Motor neuron (in vitro differentiated cells): ENCODE measurements around the gene CISTR. TPM values are rescaled to one million over a fixed set of nuclear protein-coding genes. Genes with fewer than 3 reads are reported as not detected.

ENCODE experiments used
- ATAC-seq, 8 experiments: fragments of 200-7000 bp; cut with Tn5 transposase; replicated peaks in 6 of 8; 2 replicates each; pipeline ENCODE4 v1.8.0; 2021; ENCODE audit warnings: mild to moderate bottlenecking in 8 of 8, moderate library complexity in 8 of 8
- H3K27ac ChIP-seq, 2 donors: fragments of 250-450 bp; sonication (Bioruptor Pico); 2 replicates each; pipeline ENCODE4 v1.9.0; 2021; ENCODE audit warnings: antibody characterized with exemption in 2 of 2, mild to moderate bottlenecking in 2 of 2, moderate library complexity in 1 of 2
- H3K4me1 ChIP-seq, 2 donors: fragments of 250-450 bp; sonication (Bioruptor Pico); replicated peaks in 1 of 2; 2 replicates each; pipeline ENCODE4 v1.6.1; 2021; ENCODE audit warnings: antibody characterized with exemption in 2 of 2, mild to moderate bottlenecking in 2 of 2, moderate library complexity in 1 of 2
- H3K4me3 ChIP-seq, 5 donors: fragments of 250-450 bp; sonication (Bioruptor Pico); 2 replicates each; pipeline ENCODE4 v1.9.0; 2021; ENCODE audit warnings: antibody characterized with exemption in 5 of 5, mild to moderate bottlenecking in 5 of 5, moderate library complexity in 4 of 5
- WGBS, 10 experiments: fragments of 450-650 bp; shearing (Covaris generic); methylation state at CpG; one replicate each; pipeline ENCODE4 v1.0.0; 2022; 5-methylcytosine and 5-hydroxymethylcytosine counted together
- in situ Hi-C, 9 experiments: fragments of 400-800 bp; cut with MboI; loops; one replicate each; pipeline ENCODE4 v1.15.0; 2021; ENCODE audit warnings: low sequenced_read_pairs in 9 of 9, low pct_unique_long_range_greater_than_20kb in 2 of 9; ENCODE audit not compliant: unreplicated experiment in 9 of 9
- total RNA-seq, 8 experiments: library from RNA; unstranded; fragments of 300-600 nt; gene quantifications; 2 replicates each; pipeline versions ENCODE4 v1.2.3 to v1.2.4, GENCODE V29; 2022

CISTR gene
- total RNA-seq, 8 experiments from 2014 or later, result 1.1 TPM; not detected in 7

DNA sequence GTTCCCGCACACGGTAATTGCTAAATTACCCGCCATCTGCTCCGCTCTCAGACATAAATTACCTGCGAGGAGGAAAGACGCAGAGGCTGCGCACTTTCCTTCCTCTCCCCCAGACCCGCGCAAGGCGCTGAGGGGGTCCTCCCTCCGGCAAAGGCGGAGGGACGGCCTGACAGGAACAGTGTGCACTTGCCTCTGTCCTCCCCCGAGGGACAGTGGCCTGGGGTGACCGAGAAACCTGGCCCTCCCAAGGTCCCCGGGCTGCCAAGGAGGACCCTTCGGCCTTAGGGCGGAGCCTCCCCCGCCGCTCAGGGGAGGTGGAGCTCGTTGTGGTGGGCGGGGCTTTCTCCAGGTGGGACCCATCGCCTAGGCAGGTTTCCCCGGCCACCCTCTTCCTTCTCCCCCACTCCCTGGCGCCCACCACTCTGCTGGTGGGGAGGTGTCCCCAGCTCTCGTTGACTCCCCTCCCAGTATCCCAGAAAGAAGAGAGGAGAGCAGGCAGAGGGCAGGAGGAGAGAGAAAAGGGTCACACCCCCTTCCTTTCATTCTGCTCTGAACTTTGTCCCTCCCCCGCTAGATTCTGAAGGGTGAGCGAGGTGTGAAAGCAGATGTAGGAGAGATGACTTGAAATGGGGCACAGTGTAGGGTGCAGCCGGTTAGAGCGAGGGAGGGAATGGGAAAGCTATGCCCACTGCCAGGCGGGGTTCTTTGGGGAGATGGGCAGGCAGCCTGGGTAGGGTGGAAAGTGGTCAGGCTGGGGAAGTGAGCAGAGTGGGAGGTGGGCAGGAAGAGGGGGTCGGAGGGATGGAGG, 13.2 kb downstream of the CISTR start:
- Histone ChIP-seq H3K4me1 (peaks cover 41 to 42% of the 10 kb centered on the region in 2 donors), H3K27ac (peak overlapping the region; percentile 77 to 85), H3K4me3 (peak overlapping the region in 1 of 5 donors; percentile 23)
- WGBS, 10 experiments, result 0 to 22% (median 10%) methylated on average over 2 to 13 of the region's 32 CpGs; no CpG with 5 or more reads in 5 of the 10 experiments
- peak in 5 of 8 experiments; percentile 23 to 62 (median 46) for ATAC-seq
- in situ Hi-C loops, result no loop called here

DNA sequence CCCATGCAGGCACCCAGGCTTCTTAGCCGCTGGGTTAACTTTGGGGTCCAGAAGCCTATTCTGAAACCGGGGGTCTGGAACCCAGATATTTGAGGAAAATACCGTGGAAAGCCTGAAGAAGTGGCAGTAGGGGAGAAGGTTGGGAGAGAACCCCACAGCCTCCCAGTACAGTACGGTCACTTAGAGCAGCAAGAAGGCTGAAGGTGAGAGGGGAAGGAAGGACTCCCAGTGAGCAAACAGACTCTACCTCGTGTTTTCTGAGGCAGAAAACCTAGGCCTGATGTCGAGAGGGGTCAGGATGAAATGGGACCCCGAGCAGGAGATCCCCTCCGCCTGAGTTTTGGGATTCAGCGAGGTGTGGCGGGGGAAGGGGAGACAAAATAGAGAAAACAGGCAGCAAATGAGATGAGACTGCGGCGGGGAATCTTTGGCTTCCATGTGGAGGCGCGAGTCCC, 13.8 kb downstream of the CISTR start:
- Histone ChIP-seq H3K4me1 (peaks cover 38 to 39% of the 10 kb centered on the region in 2 donors), H3K4me3 (no peak overlapping the region), H3K27ac (peak overlapping the region in 1 of 2 donors; percentile 85)
- WGBS, 10 experiments, result 22 to 28% (median 24%) methylated on average over 3 to 14 of the region's 14 CpGs; no CpG with 5 or more reads in 5 of the 10 experiments
- ATAC-seq, result no peak
- in situ Hi-C loops, result no loop called here

DNA sequence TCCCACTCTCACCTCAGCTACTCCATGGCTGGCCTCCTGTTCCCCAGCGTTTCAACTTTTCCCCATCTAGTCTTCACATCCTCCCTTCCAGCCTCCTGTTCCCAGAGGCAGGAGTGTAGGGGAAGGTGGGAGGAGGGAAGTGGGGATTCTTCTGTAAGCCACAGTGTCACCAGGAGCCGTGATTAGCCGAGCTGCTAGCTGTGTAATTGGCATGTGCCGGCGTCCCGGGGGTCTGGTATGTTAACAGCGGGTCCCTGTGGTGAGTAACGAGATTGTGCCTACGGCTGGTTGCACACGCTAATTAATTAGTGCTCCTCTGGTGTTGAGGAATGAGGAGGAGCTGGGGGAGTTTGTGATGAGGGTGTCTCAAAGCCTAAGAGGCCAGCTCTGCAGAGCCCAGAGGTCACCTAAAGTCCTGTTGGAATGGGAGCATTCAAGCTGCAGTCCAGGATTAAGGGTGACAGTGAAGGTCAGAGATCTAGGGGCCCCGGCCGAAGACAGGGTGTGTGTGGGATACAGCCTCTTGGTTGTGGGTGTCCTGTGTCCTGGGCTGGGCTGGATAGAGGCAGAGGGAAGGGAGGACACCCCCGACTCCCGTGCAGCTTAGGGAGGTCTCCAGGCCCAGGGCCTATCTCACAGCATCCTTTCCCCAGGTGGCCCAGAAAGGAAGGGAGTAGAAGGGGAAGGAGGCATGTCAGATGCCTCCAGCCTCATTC, 14.5 kb downstream of the CISTR start:
- H3K4me1 ChIP-seq, result peaks cover 38 to 39% of the 10 kb centered on the region in 2 donors
- ATAC-seq, result no peak
- in situ Hi-C loops, result no loop called here
- no peak overlapping the region for H3K4me3 ChIP-seq
- H3K27ac ChIP-seq, result peak overlapping the region in 1 of 2 donors; percentile 85
- 0 to 95% (median 35%) methylated on average over 1 to 10 of the region's 14 CpGs; no CpG with 5 or more reads in 2 of the 10 experiments for WGBS, 10 experiments

DNA sequence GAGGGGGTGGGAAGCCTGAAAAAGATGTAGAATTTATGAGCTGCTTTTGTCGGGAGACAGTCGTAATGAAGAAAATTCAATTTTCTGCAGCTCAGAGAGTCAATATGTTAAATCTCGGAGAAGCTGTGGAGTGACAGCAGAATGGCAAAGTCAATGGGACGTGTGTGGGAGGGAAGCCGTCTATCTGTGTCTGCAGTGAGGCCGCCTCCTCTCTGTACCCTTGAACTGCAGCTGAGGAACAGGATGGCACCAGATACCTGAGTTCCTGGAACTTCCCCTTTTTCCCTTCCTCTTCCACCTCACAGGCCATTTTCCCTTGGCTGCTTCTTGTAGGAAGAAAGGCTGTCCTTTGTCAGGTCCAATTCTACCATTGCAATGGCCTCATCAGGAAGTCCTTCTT, 15.2 kb downstream of the CISTR start:
- H3K27ac ChIP-seq, result peak overlapping the region in 1 of 2 donors; percentile 85
- H3K4me1 ChIP-seq, result peaks cover 38 to 39% of the 10 kb centered on the region in 2 donors
- in situ Hi-C loops, result no loop called here
- no peak overlapping the region for H3K4me3 ChIP-seq
- peak in 2 of 8 experiments; percentile 7 to 13 for ATAC-seq
- 50 to 81% (median 61%) methylated on average over 2 to 6 of the region's 6 CpGs; no CpG with 5 or more reads in 5 of the 10 experiments for WGBS, 10 experiments

DNA sequence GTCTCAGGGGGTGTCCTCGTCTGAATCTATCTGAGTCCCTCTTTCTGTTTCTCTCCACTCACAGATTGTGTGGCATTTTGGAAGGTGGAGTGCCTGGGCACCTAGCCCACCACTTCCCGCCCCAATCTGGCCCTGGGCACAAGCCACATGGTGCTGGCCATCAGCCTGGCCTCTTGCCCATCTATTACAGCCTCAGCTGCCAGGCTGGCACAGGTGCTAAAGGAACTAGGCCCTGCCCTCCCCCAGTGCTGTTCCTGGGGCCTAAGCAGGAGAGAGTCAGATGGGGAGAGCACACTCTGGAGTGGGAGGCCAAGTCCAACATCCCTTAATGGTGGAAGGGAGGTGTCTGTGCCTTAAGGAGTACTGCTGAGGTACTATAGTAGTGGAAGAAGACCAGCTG, 16.2 kb downstream of the CISTR start:
- peak in 1 of 8 experiments; percentile 16 for ATAC-seq
- in situ Hi-C loops, result no loop called here
- peaks cover 38 to 39% of the 10 kb centered on the region in 2 donors for H3K4me1 ChIP-seq
- WGBS, 10 experiments, result 0 to 63% (median 7%) methylated on average over 1 of the region's 2 CpGs; no CpG with 5 or more reads in 6 of the 10 experiments
- H3K4me3 ChIP-seq, result no peak overlapping the region
- H3K27ac ChIP-seq, result no peak overlapping the region

DNA sequence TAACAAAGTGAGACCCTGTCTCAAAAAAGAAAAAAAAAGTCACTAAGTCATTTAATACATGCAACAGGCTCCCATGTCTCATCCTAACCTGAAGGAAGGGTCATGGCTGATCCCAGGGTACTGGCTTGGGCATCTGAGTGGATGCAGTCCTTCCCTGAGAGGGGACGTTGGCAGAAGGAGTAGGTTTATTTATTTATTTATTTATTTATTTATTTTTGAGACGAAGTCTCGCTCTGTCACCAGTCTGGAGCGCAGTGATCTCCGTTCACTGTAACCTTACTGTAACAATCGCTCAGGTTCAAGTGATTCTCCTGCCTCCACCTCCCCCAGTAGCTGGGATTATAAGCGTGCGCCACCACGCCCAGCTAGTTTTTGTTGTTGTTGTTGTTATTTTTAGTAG, 17.4 kb downstream of the CISTR start:
- Histone ChIP-seq H3K4me3 (no peak overlapping the region), H3K4me1 (peaks cover 31 to 39% of the 10 kb centered on the region in 2 donors), H3K27ac (no peak overlapping the region)
- no peak for ATAC-seq
- 0 to 100% (median 82%) methylated on average over 1 to 8 of the region's 9 CpGs; no CpG with 5 or more reads in 4 of the 10 experiments for WGBS, 10 experiments
- in situ Hi-C loops, result no loop called here

DNA sequence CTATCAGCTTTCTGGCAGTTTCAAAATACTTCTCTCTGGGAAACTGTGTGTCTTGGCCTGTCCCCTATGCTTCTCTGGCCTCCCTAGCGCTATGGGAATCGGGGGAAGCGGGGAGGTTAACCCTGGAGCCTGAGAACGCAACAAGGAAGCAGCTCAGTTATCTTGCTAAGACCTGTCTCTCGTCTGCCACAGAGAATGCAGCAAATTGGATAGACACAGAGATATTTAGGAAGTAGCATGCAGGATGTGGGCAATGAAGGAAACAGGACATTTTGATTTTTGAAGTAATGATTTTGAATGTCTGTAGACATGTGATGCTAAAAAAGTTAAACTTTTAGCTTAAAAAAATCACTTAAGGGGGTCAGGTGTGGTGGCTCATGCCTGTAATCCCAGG, 18.0 kb downstream of the CISTR start:
- no peak for ATAC-seq
- no peak overlapping the region for H3K27ac ChIP-seq
- H3K4me3 ChIP-seq, result no peak overlapping the region
- WGBS, 10 experiments, result 34 to 60% (median 41%) methylated on average over 2 to 5 of the region's 5 CpGs
- H3K4me1 ChIP-seq, result peaks cover 24 to 33% of the 10 kb centered on the region in 2 donors
- in situ Hi-C loops, result no loop called here

DNA sequence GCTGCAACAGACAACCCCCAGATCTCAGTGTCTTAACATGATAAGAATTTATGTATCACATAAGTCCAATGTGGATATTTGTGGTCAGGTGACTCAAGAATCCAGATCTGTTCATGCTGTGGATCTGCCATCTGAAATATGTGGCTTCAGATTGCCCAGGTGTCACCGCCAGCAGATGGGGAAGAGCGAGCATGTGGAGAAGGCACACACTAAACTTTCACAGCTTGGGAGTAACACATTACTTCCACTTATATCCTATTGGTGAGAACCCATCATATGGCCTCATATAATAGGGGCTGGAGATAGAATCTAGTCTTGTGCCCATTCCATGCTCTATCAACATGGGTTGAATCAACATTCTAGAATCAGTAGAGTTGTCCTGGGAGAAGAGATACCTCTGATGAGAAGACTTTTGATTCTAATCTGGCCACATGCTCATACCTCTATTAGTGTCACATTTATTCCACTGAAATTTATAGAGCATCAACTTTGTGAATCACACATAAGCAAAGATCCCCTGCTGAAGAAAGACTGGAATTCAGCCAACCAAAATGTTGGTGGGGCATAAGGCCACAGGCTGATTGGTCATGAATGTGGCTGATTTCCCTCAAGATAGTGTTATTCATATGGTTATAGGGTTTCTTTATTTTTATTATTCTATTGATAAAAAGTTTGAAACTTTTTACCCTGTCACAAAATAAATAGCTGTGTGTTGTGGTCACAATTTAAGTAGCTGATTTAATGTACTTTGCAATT, 18.6 kb downstream of the CISTR start:
- ATAC-seq, result no peak
- Histone ChIP-seq H3K27ac (no peak overlapping the region), H3K4me1 (peaks cover 21 to 28% of the 10 kb centered on the region in 2 donors), H3K4me3 (no peak overlapping the region)
- in situ Hi-C loops, result no loop called here
- WGBS, 10 experiments, result 69 to 93% (median 92%) methylated on average over 2 of the region's 2 CpGs; no CpG with 5 or more reads in 5 of the 10 experiments

DNA sequence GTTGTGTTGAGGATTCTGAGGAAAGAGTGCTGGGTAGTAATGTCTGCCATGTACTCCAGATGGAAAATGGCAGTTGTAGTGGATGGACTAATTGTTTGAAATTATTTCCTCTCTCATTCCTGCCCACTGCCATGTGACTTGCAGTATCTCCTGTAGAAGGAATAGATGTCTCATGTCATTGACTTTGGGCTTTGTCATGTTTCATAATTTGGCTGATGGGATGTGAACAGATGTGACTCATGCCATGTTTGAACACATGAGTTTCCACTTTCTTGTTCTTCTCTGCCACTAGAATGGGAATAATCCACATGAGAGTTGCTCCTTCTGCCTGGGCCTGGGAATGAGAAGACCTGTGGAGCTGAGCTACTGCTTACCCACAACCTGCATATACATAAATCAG, 22.1 kb downstream of the CISTR start:
- no peak overlapping the region for H3K27ac ChIP-seq
- no peak for ATAC-seq
- in situ Hi-C loops, result no loop called here

DNA sequence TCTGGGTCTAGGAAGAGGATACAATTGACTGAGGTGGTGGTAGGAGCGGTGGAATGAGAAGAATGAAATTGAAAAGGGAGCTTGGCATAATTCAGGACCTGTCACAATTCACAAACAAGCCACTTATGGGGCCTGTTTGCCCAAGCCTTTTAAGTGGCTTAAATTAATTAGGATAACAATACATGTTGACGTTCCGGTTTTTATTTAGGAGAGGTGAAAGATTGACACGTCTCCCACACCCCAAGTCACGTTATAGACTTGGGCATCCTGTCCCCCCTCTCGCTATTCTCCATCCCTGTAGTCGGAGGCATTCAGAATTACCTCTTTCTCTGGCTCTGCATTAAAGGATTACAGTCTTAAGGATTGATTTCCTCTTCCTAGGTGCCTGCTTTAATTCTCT, 23.6 kb downstream of the CISTR start:
- Histone ChIP-seq H3K27ac (peak overlapping the region; percentile 53 to 74), H3K4me3 (peak overlapping the region in 3 of 5 donors; percentile 60 to 92 (median 90)), H3K4me1 (peaks cover 9 to 11% of the 10 kb centered on the region in 2 donors)
- WGBS, 10 experiments, result 17 to 65% (median 47%) methylated on average over 1 to 6 of the region's 7 CpGs; no CpG with 5 or more reads in 2 of the 10 experiments
- in situ Hi-C loops, result no loop called here
- no peak for ATAC-seq

More for the DNA sequence above, 22.1 kb downstream of the CISTR start:
- no peak overlapping the region for H3K4me3 ChIP-seq
- H3K4me1 ChIP-seq, result peaks cover 9 to 11% of the 10 kb centered on the region in 2 donors

DNA sequence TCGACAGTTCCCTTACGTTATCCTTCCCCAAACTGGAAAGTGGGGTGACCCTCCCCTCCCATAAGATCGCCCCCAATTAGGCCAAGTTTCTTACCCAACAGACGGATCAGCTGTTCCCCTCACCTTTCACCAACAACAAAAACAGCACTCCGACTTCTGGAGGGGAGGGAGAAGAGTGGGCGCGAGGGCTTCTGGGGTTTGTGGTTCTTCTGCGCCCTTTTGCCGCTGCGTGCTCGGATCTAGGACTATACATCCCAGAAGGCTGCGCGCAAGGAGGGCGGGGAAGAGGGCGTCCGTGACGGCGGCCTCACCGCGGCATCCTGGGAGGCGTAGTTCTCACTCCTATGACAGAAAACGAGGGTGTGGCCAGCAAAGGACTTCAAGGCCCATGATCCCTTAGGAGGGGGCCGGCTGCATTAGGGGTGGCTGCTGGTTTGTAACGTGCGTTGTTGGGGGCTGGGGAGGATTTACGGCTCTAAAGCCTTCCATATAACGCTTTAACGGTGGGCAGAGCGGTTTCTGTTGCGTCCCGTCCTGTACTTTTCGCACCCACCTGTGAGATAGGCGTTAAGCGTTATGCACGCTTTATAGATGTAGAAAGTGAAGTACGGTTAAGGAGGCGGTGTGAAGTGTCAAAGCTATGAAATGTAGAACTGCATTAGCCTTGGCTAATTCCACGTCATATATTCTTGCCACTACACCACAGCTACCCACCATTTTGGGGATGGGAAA, 24.3 kb downstream of the CISTR start, which contains the start of gene CALCOCO1:
TSS of gene CALCOCO1 (minus strand) at position 143 of the 732 bp plus-strand sequence. CDS start 2,210 bp downstream, outside the sequence.
- in situ Hi-C loops, result no loop called here
- ATAC-seq, result peak; percentile 94 to 99 (median 98)
- Histone ChIP-seq H3K27ac (peak within 1 kb of the TSS; percentile 53 to 74), H3K4me3 (peak within 1 kb of the TSS; percentile 60 to 92 (median 82)), H3K4me1 (peaks cover 9 to 11% of the 10 kb centered on the region in 2 donors)
- 0 to 20% (median 0%) methylated on average over 1 to 14 of the region's 38 CpGs; no CpG with 5 or more reads in 1 of the 10 experiments for WGBS, 10 experiments

DNA sequence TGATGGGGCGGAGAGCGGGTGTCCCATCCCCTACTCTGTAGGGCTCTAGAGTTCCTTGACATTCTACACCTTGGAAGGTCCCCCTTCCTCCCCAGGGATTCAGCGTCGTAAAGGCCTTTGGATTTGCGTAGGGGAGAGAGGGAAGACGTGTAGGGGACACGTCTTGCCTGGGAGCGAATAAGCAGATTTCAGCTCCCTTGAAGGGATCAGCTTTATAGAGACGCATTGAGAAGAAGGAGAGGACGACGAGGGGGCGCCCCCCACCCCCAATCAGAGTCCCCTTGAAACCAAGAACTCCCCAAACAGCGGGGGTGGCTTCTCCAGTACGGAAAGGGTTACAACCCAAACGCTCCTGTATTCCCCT, 24.9 kb downstream of the CISTR start:
- in situ Hi-C loops, result no loop called here
- 3 to 50% (median 3%) methylated on average over 1 to 6 of the region's 15 CpGs; no CpG with 5 or more reads in 6 of the 10 experiments for WGBS, 10 experiments
- H3K4me1 ChIP-seq, result peaks cover 9 to 11% of the 10 kb centered on the region in 2 donors
- peak in 6 of 8 experiments; percentile 1 to 10 (median 6) for ATAC-seq
- no peak overlapping the region for H3K27ac ChIP-seq
- H3K4me3 ChIP-seq, result peak overlapping the region; percentile 60 to 92 (median 82)
